HL-60 (cell line): ENCODE results near the gene WDR83.

Experiments used
- DNase-seq, 2 experiments: peaks; one replicate each; pipeline ENCODE4 v3.0.0-alpha.2; 2010 to 2020; ENCODE audit warnings: low read depth in 1 of 2, low spot score in 1 of 2
- H3K27ac ChIP-seq: fragments of 250-450 bp; sonication (Bioruptor Pico); replicated peaks from 2 replicates; pipeline ENCODE4 v1.5.1; 2020; ENCODE audit warnings: mild to moderate bottlenecking, moderate library complexity
- H3K27me3 ChIP-seq: fragments of 250-450 bp; sonication (Bioruptor Pico); 2 replicates; pipeline ENCODE4 v1.5.1; 2021; ENCODE audit warnings: mild to moderate bottlenecking, moderate library complexity; ENCODE audit not compliant: insufficient read depth, poor library complexity, severe bottlenecking
- H3K4me3 ChIP-seq: replicated peaks from 2 replicates; pipeline ENCODE4 v1.5.1; 2011; ENCODE audit warnings: mild to moderate bottlenecking, control low read depth, low read length; ENCODE audit not compliant: insufficient read depth
- CTCF ChIP-seq: IDR thresholded peaks from one replicate; pipeline ENCODE4 v1.5.1; 2011; ENCODE audit warnings: low read length, control low read depth, inconsistent platforms; ENCODE audit not compliant: insufficient read depth
- GABPA ChIP-seq: IDR thresholded peaks from 2 replicates; pipeline ENCODE4 v1.6.1; 2012; ENCODE audit warnings: low read depth
- POLR2AphosphoS5 ChIP-seq: IDR thresholded peaks from 2 replicates; pipeline ENCODE4 v1.6.1; 2012; ENCODE audit warnings: low read depth
- REST ChIP-seq: IDR thresholded peaks from 2 replicates; pipeline ENCODE4 v1.6.1; 2012; ENCODE audit warnings: low read depth; ENCODE audit not compliant: insufficient replicate concordance
- SPI1 ChIP-seq: IDR thresholded peaks from 2 replicates; pipeline ENCODE4 v1.6.1; 2012; ENCODE audit warnings: low read depth, mild to moderate bottlenecking, borderline replicate concordance

Gene WDR83

GRCh38 chr19:12652219-12652618, 14.4 kb upstream of the WDR83 start:
- TF ChIP-seq GABPA (no peak), SPI1 (no peak), POLR2AphosphoS5 (no peak), REST (no peak), CTCF (no peak)
- Histone ChIP-seq H3K27ac (no peak overlapping the region), H3K4me3 (no peak overlapping the region), H3K27me3 (no peaks in the 10 kb centered on the region)
- DNase-seq: no peak

GRCh38 chr19:12655546-12655945, 11.1 kb upstream of the WDR83 start:
- DNase-seq: no peak
- Histone ChIP-seq H3K27ac (no peak overlapping the region), H3K4me3 (no peak overlapping the region), H3K27me3 (no peaks in the 10 kb centered on the region)
- no peak for TF ChIP-seq GABPA
- no peak for TF ChIP-seq REST
- no peak for TF ChIP-seq POLR2AphosphoS5
- TF ChIP-seq SPI1: no peak
- TF ChIP-seq CTCF: no peak

DNA sequence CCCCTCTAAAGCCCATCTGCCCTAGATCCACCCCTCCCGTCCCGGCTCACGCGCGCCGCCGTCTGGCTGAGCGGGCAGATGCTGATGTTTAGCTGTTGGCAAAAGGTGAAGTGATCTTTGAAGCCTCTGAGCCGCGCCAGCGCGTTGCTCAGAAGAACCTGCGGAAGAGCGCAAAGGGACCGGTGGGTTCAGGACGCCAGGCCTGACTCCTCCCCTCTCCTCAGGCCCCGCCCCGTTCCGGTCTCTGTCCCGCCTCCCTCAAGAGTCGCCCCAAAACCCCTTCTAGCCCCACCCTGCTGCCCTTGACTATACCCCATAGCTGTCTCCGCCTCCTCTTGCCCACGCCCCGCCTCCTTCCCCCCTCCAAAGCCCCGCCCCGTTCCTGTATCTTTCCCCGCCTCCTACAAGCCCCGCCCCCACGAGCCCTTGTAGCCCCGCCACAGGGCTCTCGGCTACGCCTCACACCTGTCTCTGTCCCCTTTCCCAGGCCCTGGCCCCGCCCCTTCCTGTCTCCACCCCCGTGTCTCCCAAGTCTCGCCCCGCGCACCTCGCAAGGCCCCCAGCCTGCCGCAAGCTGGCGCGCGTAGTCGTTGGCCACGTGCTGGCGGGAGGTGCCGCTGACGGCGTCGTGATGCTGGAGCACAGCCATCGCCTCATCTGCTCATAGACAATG, 9.6 kb upstream of the WDR83 start:
- no peak overlapping the region for H3K4me3 ChIP-seq
- TF ChIP-seq POLR2AphosphoS5 (peak; percentile 22; the same call in 1 of the 2 replicates), GABPA (no peak), REST (no peak), CTCF (no peak), SPI1 (no peak)
- no peak overlapping the region for H3K27ac ChIP-seq
- DNase-seq: no peak
- H3K27me3 ChIP-seq: no peaks in the 10 kb centered on the region
